Neural progenitor cell (in vitro differentiated cells): Measurements from ENCODE around the gene CDC42SE2. TPM values are rescaled to one million over a fixed set of nuclear protein-coding genes. Genes with fewer than 3 reads are reported as not detected.

ENCODE experiments used
- DNase-seq: peaks from one replicate; pipeline ENCODE4 v3.0.0-alpha.2; 2016; ENCODE audit warnings: low spot score
- H2AFZ ChIP-seq: fragments of 200-600 bp; sonication (generic); replicated peaks from 2 replicates; pipeline ENCODE4 v1.6.1; 2016; ENCODE audit warnings: antibody characterized with exemption
- H3F3A ChIP-seq: fragments of 200-600 bp; sonication (generic); 2 replicates; pipeline ENCODE4 v1.6.1; 2016; ENCODE audit warnings: antibody characterized with exemption, low read depth
- H3K27ac ChIP-seq: fragments of 200-600 bp; sonication (generic); 2 replicates; pipeline ENCODE4 v1.5.1; 2016; ENCODE audit warnings: mild to moderate bottlenecking
- H3K27me3 ChIP-seq: fragments of 200-600 bp; sonication (generic); 2 replicates; pipeline ENCODE4 v1.6.1; 2016; ENCODE audit warnings: mild to moderate bottlenecking, moderate library complexity
- H3K36me3 ChIP-seq: fragments of 200-600 bp; sonication (generic); 2 replicates; pipeline ENCODE4 v1.5.1; 2016
- H3K4me1 ChIP-seq: fragments of 200-600 bp; sonication (generic); 2 replicates; pipeline ENCODE4 v1.6.1; 2016; ENCODE audit warnings: mixed run types
- H3K4me2 ChIP-seq: fragments of 200-600 bp; sonication (generic); 2 replicates; pipeline ENCODE4 v1.6.1; 2016
- H3K4me3 ChIP-seq: fragments of 200-600 bp; sonication (generic); 2 replicates; pipeline ENCODE4 v1.5.1; 2016
- H3K79me2 ChIP-seq: fragments of 200-600 bp; sonication (generic); 2 replicates; pipeline ENCODE4 v1.6.1; 2016; ENCODE audit warnings: low read depth
- H3K9ac ChIP-seq: fragments of 200-600 bp; sonication (generic); 2 replicates; pipeline ENCODE4 v1.6.1; 2016
- H3K9me3 ChIP-seq: fragments of 200-600 bp; sonication (generic); 2 replicates; pipeline ENCODE4 v1.5.1; 2016; ENCODE audit warnings: low read depth
- H4K20me1 ChIP-seq: fragments of 200-600 bp; sonication (generic); 2 replicates; pipeline ENCODE4 v1.6.1; 2016; ENCODE audit warnings: low read depth
- H3K27ac Mint-ChIP-seq: 3 replicates; pipeline ENCODE4 v1.8.0; 2021; ENCODE audit warnings: mixed read lengths
- H3K27me3 Mint-ChIP-seq: 2 replicates; pipeline ENCODE4 v1.8.0; 2022; ENCODE audit warnings: low read depth, mild to moderate bottlenecking, inconsistent platforms, moderate library complexity, mixed read lengths; ENCODE audit not compliant: insufficient read depth
- H3K36me3 Mint-ChIP-seq: 3 replicates; pipeline ENCODE4 v1.8.0; 2021; ENCODE audit warnings: mixed read lengths
- H3K4me1 Mint-ChIP-seq: 3 replicates; pipeline ENCODE4 v1.8.0; 2021; ENCODE audit warnings: mixed read lengths
- H3K4me3 Mint-ChIP-seq: 3 replicates; pipeline ENCODE4 v1.8.0; 2021; ENCODE audit warnings: mild to moderate bottlenecking, moderate library complexity, mixed read lengths
- H3K9me3 Mint-ChIP-seq: 3 replicates; pipeline ENCODE4 v1.8.0; 2020; ENCODE audit warnings: mixed read lengths
- EZH2 ChIP-seq: fragments of 200-600 bp; sonication (generic); IDR thresholded peaks from 2 replicates; pipeline ENCODE4 v1.6.1; 2017; ENCODE audit warnings: antibody characterized with exemption, mild to moderate bottlenecking, moderate library complexity
- EZH2phosphoT487 ChIP-seq: fragments of 200-600 bp; sonication (generic); IDR thresholded peaks from 2 replicates; pipeline ENCODE4 v1.6.1; 2017; ENCODE audit warnings: antibody characterized with exemption
- total RNA-seq: library from RNA; depleted of rRNA; stranded (reverse); fragments of >200 nt; gene quantifications from 2 replicates; pipeline ENCODE4 v1.2.3, GENCODE V29; 2015; ENCODE audit warnings: low replicate concordance
- TF ChIP-seq, protein P1 (sequence below): fragments of 200-600 bp; sonication (generic); IDR thresholded peaks from 2 replicates; pipeline ENCODE4 v1.5.1; 2017; ENCODE audit warnings: antibody characterized with exemption, mild to moderate bottlenecking

CDC42SE2 gene
- total RNA-seq, 1 donor from 2014 or later, result 79.9 TPM

DNA sequence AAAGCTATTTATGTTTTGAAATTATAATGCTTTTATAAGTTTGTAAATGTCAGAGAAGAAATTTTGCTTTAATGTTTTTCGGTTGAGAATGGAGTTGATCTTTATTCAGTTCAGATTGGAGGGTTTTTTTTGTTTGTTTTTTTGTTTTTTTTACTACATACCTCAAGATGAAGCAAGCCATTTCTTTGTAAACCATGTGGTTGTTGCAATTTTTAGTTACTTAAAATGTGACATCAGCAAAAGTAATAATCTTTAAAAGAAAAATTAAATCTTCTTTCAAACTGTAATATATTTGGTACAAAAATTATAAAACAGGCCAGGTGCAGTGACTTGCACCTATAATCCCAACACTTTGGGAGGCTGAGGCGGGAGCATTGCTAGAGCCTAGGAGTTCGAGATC lies 102.6 kb downstream of the CDC42SE2 start:
- H2AFZ ChIP-seq, result no peak overlapping the region
- no peaks in the 10 kb centered on the region for H3K36me3 ChIP-seq
- no peaks in the 10 kb centered on the region for H3F3A ChIP-seq
- no peaks in the 10 kb centered on the region for H3K9me3 ChIP-seq
- DNase-seq, result no peak
- H3K27me3 ChIP-seq, result no peaks in the 10 kb centered on the region
- Mint-ChIP-seq H3K27me3 (peaks cover 2% of the 10 kb centered on the region), H3K4me1 (peaks cover 5% of the 10 kb centered on the region), H3K9me3 (peaks cover 8% of the 10 kb centered on the region), H3K27ac (no peak overlapping the region), H3K4me3 (no peak overlapping the region), H3K36me3 (peaks cover 28% of the 10 kb centered on the region)
- H4K20me1 ChIP-seq, result no peaks in the 10 kb centered on the region
- peaks cover 41% of the 10 kb centered on the region for H3K79me2 ChIP-seq
- H3K4me2 ChIP-seq, result no peak overlapping the region
- no peak overlapping the region for H3K27ac ChIP-seq
- TF ChIP-seq EZH2, result no peak
- no peak for TF ChIP-seq EZH2phosphoT487
- TF ChIP-seq, protein P1, sequence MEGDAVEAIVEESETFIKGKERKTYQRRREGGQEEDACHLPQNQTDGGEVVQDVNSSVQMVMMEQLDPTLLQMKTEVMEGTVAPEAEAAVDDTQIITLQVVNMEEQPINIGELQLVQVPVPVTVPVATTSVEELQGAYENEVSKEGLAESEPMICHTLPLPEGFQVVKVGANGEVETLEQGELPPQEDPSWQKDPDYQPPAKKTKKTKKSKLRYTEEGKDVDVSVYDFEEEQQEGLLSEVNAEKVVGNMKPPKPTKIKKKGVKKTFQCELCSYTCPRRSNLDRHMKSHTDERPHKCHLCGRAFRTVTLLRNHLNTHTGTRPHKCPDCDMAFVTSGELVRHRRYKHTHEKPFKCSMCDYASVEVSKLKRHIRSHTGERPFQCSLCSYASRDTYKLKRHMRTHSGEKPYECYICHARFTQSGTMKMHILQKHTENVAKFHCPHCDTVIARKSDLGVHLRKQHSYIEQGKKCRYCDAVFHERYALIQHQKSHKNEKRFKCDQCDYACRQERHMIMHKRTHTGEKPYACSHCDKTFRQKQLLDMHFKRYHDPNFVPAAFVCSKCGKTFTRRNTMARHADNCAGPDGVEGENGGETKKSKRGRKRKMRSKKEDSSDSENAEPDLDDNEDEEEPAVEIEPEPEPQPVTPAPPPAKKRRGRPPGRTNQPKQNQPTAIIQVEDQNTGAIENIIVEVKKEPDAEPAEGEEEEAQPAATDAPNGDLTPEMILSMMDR, result no peak
- no peak overlapping the region for H3K9ac ChIP-seq
- H3K4me1 ChIP-seq, result peaks cover 8% of the 10 kb centered on the region
- H3K4me3 ChIP-seq, result no peak overlapping the region

DNA sequence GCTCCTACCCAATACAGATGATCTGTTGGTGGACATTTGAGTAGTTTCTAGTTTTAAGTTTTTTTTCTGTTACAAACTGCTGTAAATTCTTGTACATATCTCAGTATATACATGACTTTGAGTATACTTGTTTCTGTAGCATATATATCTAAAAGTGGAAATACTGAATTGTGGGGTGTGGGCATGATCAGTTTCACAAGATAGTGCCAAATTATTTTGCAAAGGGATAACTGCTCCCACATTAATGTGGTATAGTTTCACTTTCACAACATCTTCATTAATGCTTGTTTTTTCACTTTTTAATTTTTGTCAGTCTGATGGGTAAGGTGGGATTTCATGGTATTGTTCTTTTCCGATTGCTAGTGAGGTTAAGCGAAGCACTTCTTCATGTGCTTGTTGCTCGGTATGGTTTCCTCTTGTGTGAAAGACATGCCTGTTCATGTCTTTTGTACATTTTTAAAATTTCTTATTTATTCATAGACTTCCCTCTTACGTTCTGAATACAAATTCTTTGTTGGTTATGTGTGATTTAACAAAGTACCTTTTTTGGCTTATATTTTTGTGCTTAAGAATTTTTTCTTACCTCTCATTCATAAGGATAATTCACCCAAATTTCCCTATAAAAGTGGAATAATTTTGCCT lies 103.5 kb downstream of the CDC42SE2 start:
- peaks cover 5% of the 10 kb centered on the region for H3K4me1 Mint-ChIP-seq
- Histone ChIP-seq H3K36me3 (no peaks in the 10 kb centered on the region), H3K9ac (no peak overlapping the region), H3K4me1 (peaks cover 8% of the 10 kb centered on the region), H3K79me2 (peaks cover 43% of the 10 kb centered on the region), H3K4me2 (no peak overlapping the region), H3K27me3 (no peaks in the 10 kb centered on the region), H4K20me1 (no peaks in the 10 kb centered on the region), H3K9me3 (no peaks in the 10 kb centered on the region), H2AFZ (no peak overlapping the region), H3K4me3 (no peak overlapping the region), H3K27ac (no peak overlapping the region), H3F3A (no peaks in the 10 kb centered on the region)
- H3K27me3 Mint-ChIP-seq, result peaks cover 2% of the 10 kb centered on the region
- no peak overlapping the region for H3K27ac Mint-ChIP-seq
- peaks cover 8% of the 10 kb centered on the region for H3K9me3 Mint-ChIP-seq
- no peak overlapping the region for H3K4me3 Mint-ChIP-seq
- TF ChIP-seq EZH2 (no peak), EZH2phosphoT487 (no peak)
- TF ChIP-seq, protein P1, result no peak
- peaks cover 28% of the 10 kb centered on the region for H3K36me3 Mint-ChIP-seq
- DNase-seq, result no peak

DNA sequence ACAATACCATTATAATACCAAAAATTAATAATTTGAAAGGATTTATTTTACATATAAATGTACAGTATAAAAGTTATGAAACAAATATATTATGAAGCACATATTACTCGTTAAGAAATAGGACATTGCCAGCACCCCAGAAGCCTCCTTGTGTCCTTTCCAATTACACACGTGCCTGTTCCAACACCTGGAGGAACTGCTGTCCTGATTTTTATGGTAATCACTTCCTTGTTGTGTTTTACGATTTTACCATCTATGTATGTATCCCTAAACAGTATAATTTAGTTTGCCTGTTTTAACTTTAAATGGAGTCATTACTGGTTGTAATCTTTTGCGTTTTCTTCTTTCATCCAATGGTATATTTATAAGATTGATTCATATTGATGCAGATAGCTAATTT lies 105.0 kb downstream of the CDC42SE2 start:
- peaks cover 43% of the 10 kb centered on the region for H3K79me2 ChIP-seq
- peaks cover 8% of the 10 kb centered on the region for H3K9me3 Mint-ChIP-seq

More for the DNA sequence above, 105.0 kb downstream of the CDC42SE2 start:
- H4K20me1 ChIP-seq, result peaks cover 4% of the 10 kb centered on the region
- no peak overlapping the region for H2AFZ ChIP-seq
- no peaks in the 10 kb centered on the region for H3K27me3 ChIP-seq
- H3K4me2 ChIP-seq, result no peak overlapping the region
- Mint-ChIP-seq H3K4me1 (peaks cover 5% of the 10 kb centered on the region), H3K27me3 (peaks cover 2% of the 10 kb centered on the region), H3K36me3 (peaks cover 25% of the 10 kb centered on the region), H3K27ac (no peak overlapping the region), H3K4me3 (no peak overlapping the region)
- H3F3A ChIP-seq, result no peaks in the 10 kb centered on the region
- H3K9ac ChIP-seq, result no peak overlapping the region
- no peak overlapping the region for H3K4me3 ChIP-seq
- H3K36me3 ChIP-seq, result no peaks in the 10 kb centered on the region
- no peaks in the 10 kb centered on the region for H3K9me3 ChIP-seq
- DNase-seq, result no peak
- H3K4me1 ChIP-seq, result peaks cover 8% of the 10 kb centered on the region
- TF ChIP-seq EZH2phosphoT487 (no peak), EZH2 (no peak)
- TF ChIP-seq, protein P1, result no peak
- no peak overlapping the region for H3K27ac ChIP-seq
